HG02610 (cell line): ENCODE measurements around the gene SAP30.

Source experiments
- ATAC-seq: cut with Tn5 transposase; IDR thresholded peaks from one replicate; pipeline ENCODE4 v1.9.1; 2021; ENCODE audit warnings: mild to moderate bottlenecking, moderate library complexity; ENCODE audit not compliant: unreplicated experiment

SAP30 gene

DNA sequence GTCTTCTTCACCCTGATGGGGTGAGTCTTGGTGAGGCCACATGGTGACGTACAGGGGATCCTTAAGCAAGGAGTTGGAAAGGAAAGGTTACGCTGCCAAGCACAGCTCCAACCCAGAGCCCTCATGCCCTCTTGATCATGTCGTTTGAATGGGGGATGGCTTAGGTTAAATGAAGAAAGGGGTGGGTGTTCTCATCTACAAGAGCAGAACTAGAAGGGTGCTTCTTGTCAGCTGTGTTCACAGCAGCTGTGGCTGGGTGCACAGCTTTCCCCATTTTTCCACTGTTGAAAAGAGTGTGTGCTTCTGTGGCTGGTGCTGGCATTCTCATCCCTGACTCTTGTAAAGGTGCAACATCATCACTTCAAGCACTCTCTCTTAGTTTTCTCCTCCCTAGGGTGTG, 43.7 kb downstream of the SAP30 start:
- no peak for ATAC-seq

GRCh38 chr4:173415092-173415491, 44.3 kb downstream of the SAP30 start:
- no peak for ATAC-seq

DNA sequence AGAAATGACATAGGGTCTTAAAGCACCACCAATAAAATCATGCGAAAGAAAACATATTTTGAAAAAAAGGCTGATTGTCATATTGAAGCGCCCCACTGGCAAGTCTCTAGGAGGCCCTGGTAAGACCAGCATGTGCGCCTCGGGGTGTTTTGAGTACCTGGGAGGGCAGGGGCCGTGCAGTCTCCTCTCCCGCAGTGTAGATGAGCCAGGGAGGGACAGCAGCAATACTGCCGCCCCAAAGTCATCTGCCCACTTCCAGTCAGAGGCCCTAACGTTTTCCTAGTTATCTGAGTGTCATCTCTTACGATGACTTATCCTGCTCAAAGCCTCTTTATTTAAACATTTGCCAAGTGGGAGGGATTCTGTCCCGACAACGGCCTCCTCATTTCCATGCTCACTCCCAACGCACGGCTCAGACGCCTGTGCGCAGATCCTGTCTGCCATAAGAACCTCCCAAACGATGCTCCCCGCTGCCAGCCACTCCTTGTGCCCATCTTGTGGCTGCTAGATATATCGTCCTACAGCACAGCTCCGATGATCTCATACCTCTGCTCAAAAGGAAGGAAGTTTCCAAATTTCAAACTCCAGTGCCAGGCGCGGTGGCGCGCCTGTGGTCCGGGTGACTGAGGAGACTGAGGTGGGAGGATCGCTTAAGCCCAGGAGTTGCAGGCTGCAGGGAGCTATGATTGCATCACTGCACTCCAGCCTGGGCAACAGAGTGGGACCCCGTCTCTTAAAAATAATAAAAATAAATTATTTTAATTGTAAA, 45.3 kb downstream of the SAP30 start:
- ATAC-seq: no peak

GRCh38 chr4:173417833-173418232, 47.1 kb downstream of the SAP30 start:
- ATAC-seq: no peak

DNA sequence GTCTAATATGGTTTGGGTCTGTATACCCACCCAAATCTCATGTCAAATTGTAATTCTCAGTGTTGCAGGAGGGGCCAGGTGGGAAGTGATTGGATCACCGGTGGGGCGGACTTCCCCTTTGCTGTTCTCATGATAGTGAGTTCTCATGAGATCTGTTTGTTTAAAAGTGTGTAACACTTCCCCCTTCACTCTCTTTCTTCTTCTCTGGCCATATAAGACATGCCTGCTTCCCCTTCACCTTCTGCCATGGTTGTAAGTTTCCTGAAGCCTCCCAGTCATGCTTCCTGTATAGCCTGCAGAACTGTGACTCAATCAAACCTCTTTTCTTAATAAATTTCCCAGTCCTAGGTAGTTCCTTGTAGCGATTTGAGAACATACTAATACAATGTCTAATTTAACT, 47.9 kb downstream of the SAP30 start:
- no peak for ATAC-seq

- peak; percentile 44 for ATAC-seq
Measured at GRCh38 chr4:173420324-173420752, 49.6 kb downstream of the SAP30 start.

DNA sequence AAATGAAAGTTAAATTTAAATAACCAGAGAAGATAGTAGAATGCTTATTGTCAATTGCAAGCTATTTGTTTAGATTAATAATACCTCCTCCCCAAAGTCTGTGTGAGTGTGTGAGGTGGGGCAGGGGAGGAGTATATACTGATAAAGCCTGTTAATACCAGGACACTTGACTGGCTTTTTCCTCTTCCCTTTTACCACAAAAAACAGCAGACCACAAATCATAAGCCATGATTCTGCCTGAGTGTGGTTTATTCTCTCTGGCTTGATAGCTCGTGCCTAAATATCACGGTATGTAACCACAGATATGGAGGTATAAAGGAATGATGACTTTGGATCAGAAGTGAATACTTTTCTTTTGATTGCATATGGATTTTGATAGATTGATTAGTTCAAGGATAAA, 50.0 kb downstream of the SAP30 start:
- no peak for ATAC-seq

GRCh38 chr4:173424899-173425805, 54.4 kb downstream of the SAP30 start:
- no peak for ATAC-seq

GRCh38 chr4:173426064-173426463, 55.3 kb downstream of the SAP30 start:
- ATAC-seq: no peak
